Mesendoderm (in vitro differentiated cells): ENCODE data around the gene RAD52.

Experiments used
- DNase-seq: peaks from one replicate; pipeline ENCODE4 v3.0.0; 2013
- H2AK5ac ChIP-seq: 2 replicates; pipeline ENCODE4 v1.6.1; 2013; ENCODE audit warnings: low read length, inconsistent platforms
- H2BK120ac ChIP-seq: 2 replicates; pipeline ENCODE4 v1.6.1; 2013; ENCODE audit warnings: low read depth, mild to moderate bottlenecking, low read length, moderate library complexity, mixed read lengths
- H2BK15ac ChIP-seq: replicated peaks from 2 replicates; pipeline ENCODE4 v1.6.1; 2013; ENCODE audit warnings: low read depth, mild to moderate bottlenecking, moderate library complexity
- H2BK5ac ChIP-seq: 2 replicates; pipeline ENCODE4 v1.6.1; 2013; ENCODE audit warnings: low read length, inconsistent platforms
- H3K18ac ChIP-seq: 2 replicates; pipeline ENCODE4 v1.6.1; 2013; ENCODE audit warnings: mild to moderate bottlenecking, low read length, mixed read lengths
- H3K23ac ChIP-seq: one replicate; pipeline ENCODE4 v1.6.1; 2013; ENCODE audit warnings: low read length
- H3K27ac ChIP-seq: 2 replicates; pipeline ENCODE4 v1.5.1; 2013; ENCODE audit warnings: low read depth, mild to moderate bottlenecking, inconsistent platforms, low read length, moderate library complexity
- H3K27me3 ChIP-seq: 2 replicates; pipeline ENCODE4 v1.6.1; 2013; ENCODE audit warnings: low read length, control low read depth, mild to moderate bottlenecking, inconsistent platforms; ENCODE audit not compliant: insufficient read depth, poor library complexity
- H3K36me3 ChIP-seq: 2 replicates; pipeline ENCODE4 v1.6.1; 2013; ENCODE audit warnings: low read length, inconsistent platforms; ENCODE audit not compliant: control insufficient read depth, insufficient read depth
- H3K4ac ChIP-seq: one replicate; pipeline ENCODE4 v1.6.1; 2013; ENCODE audit warnings: low read depth, mild to moderate bottlenecking, low read length, moderate library complexity
- H3K4me1 ChIP-seq: 2 replicates; pipeline ENCODE4 v1.6.1; 2013; ENCODE audit warnings: low read depth, low read length, inconsistent platforms; ENCODE audit not compliant: control insufficient read depth
- H3K4me2 ChIP-seq: 2 replicates; pipeline ENCODE4 v1.6.1; 2013; ENCODE audit warnings: low read length
- H3K4me3 ChIP-seq: 2 replicates; pipeline ENCODE4 v1.5.1; 2013; ENCODE audit warnings: mild to moderate bottlenecking, low read length
- H3K56ac ChIP-seq: one replicate; pipeline ENCODE4 v1.6.1; 2013; ENCODE audit warnings: low read length
- H3K79me1 ChIP-seq: 2 replicates; pipeline ENCODE4 v1.6.1; 2013; ENCODE audit warnings: low read length, inconsistent platforms
- H3K79me2 ChIP-seq: 2 replicates; pipeline ENCODE4 v1.6.1; 2013; ENCODE audit warnings: mild to moderate bottlenecking, low read length; ENCODE audit not compliant: control insufficient read depth, insufficient read depth
- H3K9ac ChIP-seq: 2 replicates; pipeline ENCODE4 v1.6.1; 2013; ENCODE audit warnings: low read length, inconsistent platforms
- H4K5ac ChIP-seq: one replicate; pipeline ENCODE4 v1.6.1; 2013; ENCODE audit warnings: low read length
- H4K8ac ChIP-seq: one replicate; pipeline ENCODE4 v1.6.1; 2013; ENCODE audit warnings: low read depth, mild to moderate bottlenecking, control low read depth, low read length, moderate library complexity
- WGBS: extraction: QIAGEN DNeasy Blood & Tissue Kit; methylation state at CpG from one replicate; pipeline ENCODE4 v1.1.7; 2013; ENCODE audit warnings: low lambda C conversion rate, missing lambda C conversion rate; ENCODE audit not compliant: insufficient coverage; ENCODE audit errors: extremely low coverage; 5-methylcytosine and 5-hydroxymethylcytosine counted together

RAD52 gene

DNA sequence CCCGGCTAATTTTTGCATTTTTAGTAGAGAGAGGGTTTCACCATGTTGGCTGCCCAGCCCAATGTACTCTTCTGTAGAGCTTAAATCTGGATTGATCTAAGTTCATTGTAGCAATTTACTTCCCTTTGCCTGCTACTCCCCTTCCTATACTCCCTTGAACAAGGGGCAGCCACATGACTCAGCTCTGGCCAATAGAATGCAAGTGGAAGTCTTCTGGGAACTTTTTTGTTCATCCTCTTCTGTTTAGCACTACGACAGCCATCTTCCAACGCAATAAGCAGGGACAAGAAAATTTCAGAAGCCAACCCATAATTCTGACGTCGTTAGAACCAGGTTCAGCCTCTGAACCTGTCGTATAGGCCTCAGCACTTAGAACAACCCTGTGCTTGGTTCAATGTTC, 6.4 kb upstream of the RAD52 start:
- Histone ChIP-seq H3K79me2 (no peaks in the 10 kb centered on the region), H3K27ac (no peak overlapping the region), H3K23ac (no peak overlapping the region), H3K4me2 (no peak overlapping the region), H3K9ac (no peak overlapping the region), H3K4me1 (no peaks in the 10 kb centered on the region), H2BK120ac (no peak overlapping the region), H3K79me1 (no peaks in the 10 kb centered on the region), H3K36me3 (no peaks in the 10 kb centered on the region), H4K8ac (no peak overlapping the region), H4K5ac (no peak overlapping the region), H2AK5ac (no peak overlapping the region), H3K18ac (no peak overlapping the region), H3K56ac (no peak overlapping the region), H2BK15ac (no peak overlapping the region), H2BK5ac (no peak overlapping the region), H3K27me3 (no peaks in the 10 kb centered on the region), H3K4ac (no peak overlapping the region), H3K4me3 (no peak overlapping the region)
- no peak for DNase-seq
- no CpG with 5 or more reads among the region's 6 CpGs for WGBS

GRCh38 chr12:954741-955140, 5.2 kb upstream of the RAD52 start:
- Histone ChIP-seq H3K23ac (no peak overlapping the region), H3K56ac (no peak overlapping the region), H4K5ac (no peak overlapping the region), H3K4me1 (no peaks in the 10 kb centered on the region), H3K4ac (no peak overlapping the region), H2BK5ac (no peak overlapping the region), H3K4me3 (no peak overlapping the region), H3K79me2 (no peaks in the 10 kb centered on the region), H2AK5ac (no peak overlapping the region), H3K27ac (no peak overlapping the region), H3K4me2 (no peak overlapping the region), H4K8ac (no peak overlapping the region), H3K27me3 (no peaks in the 10 kb centered on the region), H2BK15ac (no peak overlapping the region), H2BK120ac (no peak overlapping the region), H3K36me3 (no peaks in the 10 kb centered on the region), H3K9ac (no peak overlapping the region), H3K18ac (no peak overlapping the region), H3K79me1 (no peaks in the 10 kb centered on the region)
- no peak for DNase-seq

DNA sequence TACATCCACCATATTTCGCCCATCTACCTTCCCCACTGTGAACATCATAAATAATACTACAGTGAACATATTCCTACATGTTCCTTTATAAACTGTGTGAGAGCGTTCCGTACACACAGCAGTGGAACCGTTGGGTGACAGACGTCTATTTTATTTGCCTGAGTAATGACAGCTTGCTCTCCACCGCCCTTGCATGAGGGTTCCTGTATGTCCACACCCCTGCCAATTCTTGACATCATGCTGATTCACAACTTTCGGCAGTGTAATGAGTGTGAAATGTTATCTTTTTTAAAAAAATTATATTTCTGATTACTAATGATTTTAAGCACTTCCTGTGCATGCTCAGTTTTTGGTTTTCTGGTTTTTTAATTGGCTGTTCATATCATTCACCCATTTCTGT, 4.3 kb upstream of the RAD52 start:
- H2BK5ac ChIP-seq: no peak overlapping the region
- H2AK5ac ChIP-seq: no peak overlapping the region
- H3K23ac ChIP-seq: no peak overlapping the region
- no peak overlapping the region for H3K9ac ChIP-seq
- H3K18ac ChIP-seq: no peak overlapping the region
- H3K79me1 ChIP-seq: no peaks in the 10 kb centered on the region
- no peak for DNase-seq
- WGBS: no CpG with 5 or more reads among the region's 7 CpGs
- H4K5ac ChIP-seq: no peak overlapping the region
- H3K27ac ChIP-seq: no peak overlapping the region
- H3K56ac ChIP-seq: no peak overlapping the region
- H2BK120ac ChIP-seq: no peak overlapping the region
- no peaks in the 10 kb centered on the region for H3K27me3 ChIP-seq
- no peaks in the 10 kb centered on the region for H3K4me1 ChIP-seq
- H3K4me3 ChIP-seq: no peak overlapping the region
- no peak overlapping the region for H4K8ac ChIP-seq
- no peaks in the 10 kb centered on the region for H3K79me2 ChIP-seq
- H3K4me2 ChIP-seq: no peak overlapping the region
- H2BK15ac ChIP-seq: no peak overlapping the region
- H3K4ac ChIP-seq: no peak overlapping the region
- no peaks in the 10 kb centered on the region for H3K36me3 ChIP-seq

DNA sequence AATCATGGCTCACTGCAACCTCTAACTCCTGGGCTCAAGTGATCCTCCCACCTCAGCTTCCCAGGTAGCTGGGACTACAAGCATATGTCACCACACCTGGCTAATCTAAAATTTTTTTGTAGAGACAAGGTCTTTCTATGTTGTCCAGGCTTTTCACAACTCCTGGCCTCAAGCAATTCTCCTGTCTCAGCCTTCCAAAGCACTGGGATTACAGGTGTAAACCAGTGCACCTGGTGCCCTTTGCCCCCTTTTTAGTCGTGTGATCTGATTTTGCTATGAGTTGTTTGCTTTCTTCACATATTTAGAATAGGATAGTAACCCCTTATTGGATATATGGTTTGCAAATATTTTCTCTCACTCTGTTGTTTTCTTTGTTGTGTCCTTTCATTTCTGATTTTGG, 1.7 kb upstream of the RAD52 start:
- H3K36me3 ChIP-seq: no peaks in the 10 kb centered on the region
- H3K27me3 ChIP-seq: no peaks in the 10 kb centered on the region
- H2AK5ac ChIP-seq: no peak overlapping the region
- H3K79me2 ChIP-seq: peaks cover 11% of the 10 kb centered on the region
- H4K5ac ChIP-seq: no peak overlapping the region
- H3K27ac ChIP-seq: no peak overlapping the region
- H3K23ac ChIP-seq: no peak overlapping the region
- H3K4ac ChIP-seq: no peak overlapping the region
- H3K18ac ChIP-seq: no peak overlapping the region
- no peak for DNase-seq
- H3K79me1 ChIP-seq: peaks cover 5% of the 10 kb centered on the region
- no peak overlapping the region for H2BK120ac ChIP-seq
- no peak overlapping the region for H2BK15ac ChIP-seq
- no peaks in the 10 kb centered on the region for H3K4me1 ChIP-seq
- H3K4me2 ChIP-seq: no peak overlapping the region
- no peak overlapping the region for H3K9ac ChIP-seq
- no peak overlapping the region for H2BK5ac ChIP-seq
- no peak overlapping the region for H4K8ac ChIP-seq
- no CpG with 5 or more reads among the region's 1 CpG for WGBS
- no peak overlapping the region for H3K56ac ChIP-seq
- H3K4me3 ChIP-seq: no peak overlapping the region

DNA sequence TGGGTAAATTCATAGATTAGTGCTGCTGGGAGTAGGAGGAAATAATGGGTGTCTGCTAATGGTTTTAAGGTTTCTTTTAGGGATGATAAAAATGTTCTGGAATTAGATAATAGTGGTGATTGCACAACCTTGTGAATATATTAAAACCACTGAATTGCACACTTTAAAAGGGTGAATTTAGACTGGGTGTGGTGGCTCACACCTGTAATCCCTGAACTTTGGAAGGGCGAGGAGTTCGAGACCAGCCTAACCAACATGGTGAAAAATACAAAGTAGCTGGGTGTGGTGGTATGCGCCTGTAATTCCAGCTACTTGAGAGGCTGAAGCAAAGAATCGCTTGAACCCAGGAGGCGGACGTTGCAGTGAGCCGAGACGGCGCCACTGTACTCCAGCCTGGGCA, 1.3 kb downstream of the RAD52 start:
- Histone ChIP-seq H3K4me3 (no peak overlapping the region), H3K36me3 (no peaks in the 10 kb centered on the region), H2BK120ac (no peak overlapping the region), H3K4me1 (no peaks in the 10 kb centered on the region), H3K4ac (peak overlapping the region; percentile 58), H2BK5ac (no peak overlapping the region), H3K4me2 (no peak overlapping the region), H4K5ac (no peak overlapping the region), H3K27me3 (no peaks in the 10 kb centered on the region), H3K79me1 (peaks cover 5% of the 10 kb centered on the region), H3K79me2 (peaks cover 12% of the 10 kb centered on the region), H3K9ac (peak overlapping the region; percentile 24), H3K23ac (no peak overlapping the region), H2BK15ac (no peak overlapping the region), H3K18ac (no peak overlapping the region), H4K8ac (no peak overlapping the region), H3K56ac (peak overlapping the region; percentile 52), H2AK5ac (no peak overlapping the region), H3K27ac (no peak overlapping the region)
- DNase-seq: no peak
- no CpG with 5 or more reads among the region's 9 CpGs for WGBS

- no peak overlapping the region for H4K5ac ChIP-seq
- no peaks in the 10 kb centered on the region for H3K36me3 ChIP-seq
- no peak overlapping the region for H3K4me3 ChIP-seq
- no peak overlapping the region for H2BK5ac ChIP-seq
- no peak overlapping the region for H3K27ac ChIP-seq
- WGBS: 100% methylated on average over 2 of the region's 6 CpGs
- no peak overlapping the region for H2BK120ac ChIP-seq
- H3K27me3 ChIP-seq: no peaks in the 10 kb centered on the region
- H3K4me2 ChIP-seq: no peak overlapping the region
- DNase-seq: no peak
- peaks cover 15% of the 10 kb centered on the region for H3K79me2 ChIP-seq
- no peak overlapping the region for H2BK15ac ChIP-seq
- no peak overlapping the region for H3K9ac ChIP-seq
- H3K23ac ChIP-seq: no peak overlapping the region
- H3K56ac ChIP-seq: peak overlapping the region; percentile 15
- H3K4ac ChIP-seq: no peak overlapping the region
- no peak overlapping the region for H4K8ac ChIP-seq
- H2AK5ac ChIP-seq: no peak overlapping the region
- H3K79me1 ChIP-seq: peaks cover 7% of the 10 kb centered on the region
- no peak overlapping the region for H3K18ac ChIP-seq
- H3K4me1 ChIP-seq: no peaks in the 10 kb centered on the region
Observed at GRCh38 chr12:946631-947030, 2.9 kb downstream of the RAD52 start.
